H9 (cell line): ENCODE data around the gene VEGFB. TPM values are rescaled to one million over a fixed set of nuclear protein-coding genes. Genes with fewer than 3 reads are reported as not detected.

Source experiments
- DNase-seq: peaks from one replicate; pipeline ENCODE4 v3.0.0-alpha.2; 2017
- H2AFZ ChIP-seq: one replicate; pipeline ENCODE4 v1.6.1; 2013; ENCODE audit warnings: mild to moderate bottlenecking, low read length, control low read depth, moderate library complexity
- H2AK5ac ChIP-seq: 2 replicates; pipeline ENCODE4 v1.6.1; 2013; ENCODE audit warnings: low read length, control low read depth, mixed read lengths; ENCODE audit not compliant: insufficient read length
- H2BK120ac ChIP-seq: one replicate; pipeline ENCODE4 v1.6.1; 2013; ENCODE audit warnings: low read depth, mild to moderate bottlenecking, low read length, control low read depth, inconsistent platforms; ENCODE audit not compliant: poor library complexity, severe bottlenecking
- H2BK12ac ChIP-seq: 2 replicates; pipeline ENCODE4 v1.6.1; 2013; ENCODE audit warnings: low read length, control low read depth, mixed read lengths, low read depth; ENCODE audit not compliant: insufficient read length
- H2BK15ac ChIP-seq: 2 replicates; pipeline ENCODE4 v1.6.1; 2013; ENCODE audit warnings: low read depth, low read length, control low read depth
- H2BK20ac ChIP-seq: one replicate; pipeline ENCODE4 v1.6.1; 2013; ENCODE audit warnings: low read depth, mild to moderate bottlenecking, low read length, control low read depth, inconsistent platforms; ENCODE audit not compliant: poor library complexity, severe bottlenecking
- H2BK5ac ChIP-seq: 2 replicates; pipeline ENCODE4 v1.6.1; 2013; ENCODE audit warnings: low read length, control low read depth, mixed read lengths; ENCODE audit not compliant: insufficient read length
- H3K14ac ChIP-seq: 2 replicates; pipeline ENCODE4 v1.6.1; 2013; ENCODE audit warnings: low read length, control low read depth; ENCODE audit not compliant: insufficient read depth
- H3K18ac ChIP-seq: 2 replicates; pipeline ENCODE4 v1.6.1; 2013; ENCODE audit warnings: low read depth, mild to moderate bottlenecking, mixed read lengths, low read length, control low read depth; ENCODE audit not compliant: insufficient read length
- H3K23ac ChIP-seq: 2 replicates; pipeline ENCODE4 v1.6.1; 2013; ENCODE audit warnings: low read length, control low read depth, mixed read lengths, low read depth; ENCODE audit not compliant: insufficient read length
- H3K23me2 ChIP-seq: 2 replicates; pipeline ENCODE4 v1.6.1; 2013; ENCODE audit warnings: low read depth, mild to moderate bottlenecking, mixed read lengths, low read length, control low read depth; ENCODE audit not compliant: insufficient read length, poor library complexity, severe bottlenecking
- H3K27ac ChIP-seq: 2 replicates; pipeline ENCODE4 v1.5.1; 2013; ENCODE audit warnings: low read length, control low read depth, mixed read lengths, low read depth; ENCODE audit not compliant: insufficient read length
- H3K27me3 ChIP-seq: 2 replicates; pipeline ENCODE4 v1.6.1; 2013; ENCODE audit warnings: low read length, control low read depth, inconsistent platforms; ENCODE audit not compliant: insufficient read depth
- H3K4ac ChIP-seq: 2 replicates; pipeline ENCODE4 v1.6.1; 2013; ENCODE audit warnings: low read depth, mild to moderate bottlenecking, control low read depth, inconsistent platforms, low read length, moderate library complexity
- H3K4me1 ChIP-seq: 2 replicates; pipeline ENCODE4 v1.6.1; 2013; ENCODE audit warnings: low read length, control low read depth, inconsistent platforms; ENCODE audit not compliant: insufficient read depth
- H3K4me2 ChIP-seq: 2 replicates; pipeline ENCODE4 v1.6.1; 2013; ENCODE audit warnings: low read length, control low read depth, mixed read lengths; ENCODE audit not compliant: insufficient read length, insufficient read depth
- H3K56ac ChIP-seq: 2 replicates; pipeline ENCODE4 v1.6.1; 2013; ENCODE audit warnings: low read depth, mild to moderate bottlenecking, mixed read lengths, low read length, control low read depth; ENCODE audit not compliant: insufficient read length
- H3K79me1 ChIP-seq: 2 replicates; pipeline ENCODE4 v1.6.1; 2013; ENCODE audit warnings: low read depth, mild to moderate bottlenecking, moderate library complexity, low read length, control low read depth, inconsistent platforms; ENCODE audit not compliant: insufficient read depth, poor library complexity, severe bottlenecking
- H3K79me2 ChIP-seq: 2 replicates; pipeline ENCODE4 v1.6.1; 2013; ENCODE audit warnings: low read length, control low read depth, inconsistent platforms; ENCODE audit not compliant: insufficient read depth
- H3K9ac ChIP-seq: 2 replicates; pipeline ENCODE4 v1.6.1; 2013; ENCODE audit warnings: low read length, control low read depth, mixed read lengths; ENCODE audit not compliant: insufficient read length; ENCODE audit errors: extremely low read depth
- H3K9me3 ChIP-seq: one replicate; pipeline ENCODE4 v1.6.1; 2013; ENCODE audit warnings: low read depth, low read length, inconsistent platforms; ENCODE audit not compliant: control insufficient read depth
- H3T11ph ChIP-seq: one replicate; pipeline ENCODE4 v1.6.1; 2013; ENCODE audit warnings: mild to moderate bottlenecking, low read length, control low read depth, inconsistent platforms
- H4K20me1 ChIP-seq: one replicate; pipeline ENCODE4 v1.6.1; 2013; ENCODE audit not compliant: control insufficient read depth, insufficient read length, insufficient read depth
- H4K5ac ChIP-seq: 2 replicates; pipeline ENCODE4 v1.6.1; 2013; ENCODE audit warnings: low read depth, mild to moderate bottlenecking, mixed read lengths, low read length, control low read depth; ENCODE audit not compliant: insufficient read length
- H4K8ac ChIP-seq: replicated peaks from 2 replicates; pipeline ENCODE4 v1.6.1; 2013; ENCODE audit warnings: low read length, control low read depth, mixed read lengths, low read depth; ENCODE audit not compliant: insufficient read length
- H4K91ac ChIP-seq: 2 replicates; pipeline ENCODE4 v1.6.1; 2013; ENCODE audit warnings: low read depth, mild to moderate bottlenecking, moderate library complexity, mixed read lengths, low read length, control low read depth; ENCODE audit not compliant: insufficient read length
- H3K27ac Mint-ChIP-seq, 3 experiments: 2 replicates in 2 of 3; 3 replicates in 1 of 3; pipeline ENCODE4 v1.8.0; 2020 to 2021; ENCODE audit warnings: mixed read lengths in 3 of 3, mild to moderate bottlenecking in 1 of 3, moderate library complexity in 1 of 3
- H3K27me3 Mint-ChIP-seq: 2 replicates; pipeline ENCODE4 v1.8.0; 2021; ENCODE audit warnings: low read depth, mild to moderate bottlenecking, moderate library complexity, mixed read lengths
- H3K36me3 Mint-ChIP-seq, 3 experiments: 2 replicates in 2 of 3; 3 replicates in 1 of 3; pipeline ENCODE4 v1.8.0; 2020 to 2021; ENCODE audit warnings: low read depth in 3 of 3, mixed read lengths in 3 of 3; ENCODE audit not compliant: insufficient read depth in 1 of 3
- H3K4me1 Mint-ChIP-seq, 2 experiments: 2 replicates each; pipeline ENCODE4 v1.8.0; 2020; ENCODE audit warnings: mixed read lengths in 2 of 2
- H3K4me3 Mint-ChIP-seq, 2 experiments: 2 replicates in 1 of 2; 3 replicates in 1 of 2; pipeline ENCODE4 v1.8.0; 2020 to 2021; ENCODE audit warnings: mild to moderate bottlenecking in 2 of 2, mixed read lengths in 2 of 2, moderate library complexity in 1 of 2
- H3K9me3 Mint-ChIP-seq, 2 experiments: 2 replicates in 1 of 2; 3 replicates in 1 of 2; pipeline ENCODE4 v1.8.0; 2020; ENCODE audit warnings: mild to moderate bottlenecking in 2 of 2, mixed read lengths in 2 of 2, moderate library complexity in 1 of 2
- CTCF ChIP-seq: fragments of 200-600 bp; sonication (generic); conservative IDR thresholded peaks from 3 replicates; pipeline ENCODE4 v1.8.0; 2021; ENCODE audit warnings: antibody characterized with exemption, mild to moderate bottlenecking
- WGBS: extraction: QIAGEN DNeasy Blood & Tissue Kit; methylation state at CpG from one replicate; pipeline ENCODE4 v1.1.7; 2013; ENCODE audit warnings: missing lambda C conversion rate, low lambda C conversion rate, mixed read lengths; ENCODE audit not compliant: insufficient read length; ENCODE audit errors: extremely low coverage; 5-methylcytosine and 5-hydroxymethylcytosine counted together
- total RNA-seq: library from RNA; stranded (reverse); gene quantifications from 2 replicates; pipeline ENCODE4 v1.2.1, GENCODE V29; 2021

The VEGFB gene
- total RNA-seq, 1 experiment from 2014 or later = 57.7 TPM

- no peaks in the 10 kb centered on the region; a peak in 1 of 5 replicates for H3K9me3 Mint-ChIP-seq
- no peak overlapping the region for H3K4me3 Mint-ChIP-seq
- H3K36me3 Mint-ChIP-seq = peaks cover 44 to 92% (median 82%) of the 10 kb centered on the region in 3 experiments; a peak in 6 of 7 replicates
- no peak overlapping the region for H3K4me2 ChIP-seq
- H2AK5ac ChIP-seq = no peak overlapping the region
- H4K91ac ChIP-seq = no peak overlapping the region
- no peak for DNase-seq
- no peaks in the 10 kb centered on the region for H3K79me2 ChIP-seq
- no peaks in the 10 kb centered on the region for H3K79me1 ChIP-seq
- H3K27me3 ChIP-seq = no peaks in the 10 kb centered on the region
- no peaks in the 10 kb centered on the region for H3K23me2 ChIP-seq
- H3K18ac ChIP-seq = no peak overlapping the region
- no peak for TF ChIP-seq CTCF
- no peaks in the 10 kb centered on the region for H4K20me1 ChIP-seq
- no peaks in the 10 kb centered on the region for H3K9me3 ChIP-seq
- WGBS = no CpG with 5 or more reads among the region's 9 CpGs
- H4K8ac ChIP-seq = no peak overlapping the region
- H3K27me3 Mint-ChIP-seq = no peaks in the 10 kb centered on the region
- H3K9ac ChIP-seq = no peak overlapping the region
- no peak overlapping the region for H4K5ac ChIP-seq
- H3T11ph ChIP-seq = no peak overlapping the region
- H3K4me1 ChIP-seq = no peaks in the 10 kb centered on the region
- H3K27ac Mint-ChIP-seq = peak overlapping the region in 2 of 3 experiments; percentile 30 to 79; a peak in 4 of 7 replicates
- no peak overlapping the region for H3K56ac ChIP-seq
- H2BK5ac ChIP-seq = no peak overlapping the region
- H3K27ac ChIP-seq = no peak overlapping the region
- H2AFZ ChIP-seq = no peak overlapping the region
- H2BK20ac ChIP-seq = no peak overlapping the region
- H3K14ac ChIP-seq = no peak overlapping the region; the same call in 1 of the 2 replicates
- H3K23ac ChIP-seq = no peak overlapping the region
- H3K4me1 Mint-ChIP-seq = peaks cover 13 to 14% of the 10 kb centered on the region in 2 experiments
- H3K4ac ChIP-seq = no peak overlapping the region
- no peak overlapping the region for H2BK120ac ChIP-seq
- no peak overlapping the region for H2BK12ac ChIP-seq
- H2BK15ac ChIP-seq = no peak overlapping the region
Measured at GRCh38 chr11:64202992-64203391, 31.4 kb upstream of the VEGFB start.
